LNCAP (cell line): ENCODE measurements around the gene COL7A1.

ENCODE experiments used
- TF ChIP-seq, protein P1 (sequence below): fragments of 450-650 bp; IDR thresholded peaks from 2 replicates; pipeline ENCODE4 v1.5.1; 2017; ENCODE audit warnings: mild to moderate bottlenecking

COL7A1 gene

GRCh38 chr3:48593337-48593736 lies 1.8 kb downstream of the COL7A1 start:
- TF ChIP-seq, protein P1, sequence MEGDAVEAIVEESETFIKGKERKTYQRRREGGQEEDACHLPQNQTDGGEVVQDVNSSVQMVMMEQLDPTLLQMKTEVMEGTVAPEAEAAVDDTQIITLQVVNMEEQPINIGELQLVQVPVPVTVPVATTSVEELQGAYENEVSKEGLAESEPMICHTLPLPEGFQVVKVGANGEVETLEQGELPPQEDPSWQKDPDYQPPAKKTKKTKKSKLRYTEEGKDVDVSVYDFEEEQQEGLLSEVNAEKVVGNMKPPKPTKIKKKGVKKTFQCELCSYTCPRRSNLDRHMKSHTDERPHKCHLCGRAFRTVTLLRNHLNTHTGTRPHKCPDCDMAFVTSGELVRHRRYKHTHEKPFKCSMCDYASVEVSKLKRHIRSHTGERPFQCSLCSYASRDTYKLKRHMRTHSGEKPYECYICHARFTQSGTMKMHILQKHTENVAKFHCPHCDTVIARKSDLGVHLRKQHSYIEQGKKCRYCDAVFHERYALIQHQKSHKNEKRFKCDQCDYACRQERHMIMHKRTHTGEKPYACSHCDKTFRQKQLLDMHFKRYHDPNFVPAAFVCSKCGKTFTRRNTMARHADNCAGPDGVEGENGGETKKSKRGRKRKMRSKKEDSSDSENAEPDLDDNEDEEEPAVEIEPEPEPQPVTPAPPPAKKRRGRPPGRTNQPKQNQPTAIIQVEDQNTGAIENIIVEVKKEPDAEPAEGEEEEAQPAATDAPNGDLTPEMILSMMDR = no peak

- TF ChIP-seq, protein P1 = no peak
Measured at GRCh38 chr3:48592519-48593087, 2.5 kb downstream of the COL7A1 start.

- TF ChIP-seq, protein P1 = no peak
Measured at GRCh38 chr3:48591886-48592518, 3.1 kb downstream of the COL7A1 start.

- TF ChIP-seq, protein P1 = no peak
Measured at GRCh38 chr3:48591436-48591835, 3.7 kb downstream of the COL7A1 start.

DNA sequence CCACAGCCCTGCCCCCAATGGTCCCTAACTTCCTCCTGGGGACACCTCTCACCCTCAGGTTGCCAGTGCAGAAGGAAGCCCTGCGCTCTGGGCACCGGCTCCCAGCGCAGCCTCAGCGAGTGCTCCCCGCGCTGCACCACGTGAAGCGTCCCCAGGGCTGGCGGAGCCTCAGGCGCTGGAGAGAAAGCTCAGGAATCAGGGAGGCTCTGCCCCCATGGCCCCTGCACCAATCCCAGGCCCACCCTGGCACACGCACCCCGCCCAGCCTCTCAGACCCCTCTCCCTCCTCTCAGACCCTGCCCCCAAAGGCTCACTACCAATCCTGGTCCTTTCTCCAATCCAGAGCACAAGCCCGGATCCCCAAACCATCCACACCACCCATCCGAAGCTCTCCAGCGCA lies 6.9 kb downstream of the COL7A1 start:
- TF ChIP-seq, protein P1 = no peak

- TF ChIP-seq, protein P1 = no peak
Measured at GRCh38 chr3:48587686-48588085, 7.4 kb downstream of the COL7A1 start.

GRCh38 chr3:48585411-48585810 lies 9.7 kb downstream of the COL7A1 start:
- TF ChIP-seq, protein P1 = no peak
